HepG2 (cell line): ENCODE data around the gene PSMA4.

Experiments
- MYPOP ChIP-seq: sonication (generic); formaldehyde crosslinking; IDR thresholded peaks from 2 replicates; pipeline ENCODE4 v1.8.1; 2023; ENCODE audit warnings: mild to moderate bottlenecking, moderate library complexity, missing genetic modification reagents
- RBM39 ChIP-seq: fragments of 200-400 bp; formaldehyde crosslinking; IDR thresholded peaks from one replicate; pipeline ENCODE4 v1.6.1; 2018; ENCODE audit warnings: antibody characterized with exemption, mild to moderate bottlenecking, low read depth, low read length; ENCODE audit not compliant: poor library complexity, severe bottlenecking
- ZBTB39 ChIP-seq: sonication (generic); formaldehyde crosslinking; IDR thresholded peaks from 2 replicates; pipeline ENCODE4 v1.5.0; 2020; ENCODE audit warnings: missing genetic modification reagents
- ZNF660 ChIP-seq: sonication (generic); formaldehyde crosslinking; IDR thresholded peaks from 2 replicates; pipeline ENCODE4 v1.5.1; 2020; ENCODE audit warnings: mild to moderate bottlenecking, low read depth, missing genetic modification reagents, borderline replicate concordance

GRCh38 chr15:78574944-78575343 is 34.7 kb downstream of the PSMA4 start:
- no peak for TF ChIP-seq ZNF660 (CRISPR knock-in tag)
- TF ChIP-seq RBM39, result no peak
- no peak for TF ChIP-seq MYPOP (CRISPR knock-in tag)
- no peak for TF ChIP-seq ZBTB39
